Stimulated activated naive CD8-positive, alpha-beta T cell treated with anti-CD3 and anti-CD28 coated beads, Interleukin-15, Interleukin-2, amounts not matched to agents 100 ng/mL and 50 ng/mL, for 24 hours (primary cell): ENCODE results near the gene RGS12.

Experiments
- H3K27ac Mint-ChIP-seq: one replicate; pipeline ENCODE4 v1.8.0; 2021; ENCODE audit warnings: mild to moderate bottlenecking, mixed read lengths
- H3K27me3 Mint-ChIP-seq: one replicate; pipeline ENCODE4 v1.8.0; 2021; ENCODE audit warnings: mixed read lengths
- H3K36me3 Mint-ChIP-seq: one replicate; pipeline ENCODE4 v1.8.0; 2021; ENCODE audit warnings: low read depth, mixed read lengths
- H3K4me1 Mint-ChIP-seq: one replicate; pipeline ENCODE4 v1.8.0; 2021; ENCODE audit warnings: low read depth, mixed read lengths
- H3K4me3 Mint-ChIP-seq: one replicate; pipeline ENCODE4 v1.8.0; 2021; ENCODE audit warnings: mild to moderate bottlenecking, mixed read lengths
- H3K9me3 Mint-ChIP-seq: one replicate; pipeline ENCODE4 v1.8.0; 2021; ENCODE audit warnings: mixed read lengths

Gene RGS12, protein sequence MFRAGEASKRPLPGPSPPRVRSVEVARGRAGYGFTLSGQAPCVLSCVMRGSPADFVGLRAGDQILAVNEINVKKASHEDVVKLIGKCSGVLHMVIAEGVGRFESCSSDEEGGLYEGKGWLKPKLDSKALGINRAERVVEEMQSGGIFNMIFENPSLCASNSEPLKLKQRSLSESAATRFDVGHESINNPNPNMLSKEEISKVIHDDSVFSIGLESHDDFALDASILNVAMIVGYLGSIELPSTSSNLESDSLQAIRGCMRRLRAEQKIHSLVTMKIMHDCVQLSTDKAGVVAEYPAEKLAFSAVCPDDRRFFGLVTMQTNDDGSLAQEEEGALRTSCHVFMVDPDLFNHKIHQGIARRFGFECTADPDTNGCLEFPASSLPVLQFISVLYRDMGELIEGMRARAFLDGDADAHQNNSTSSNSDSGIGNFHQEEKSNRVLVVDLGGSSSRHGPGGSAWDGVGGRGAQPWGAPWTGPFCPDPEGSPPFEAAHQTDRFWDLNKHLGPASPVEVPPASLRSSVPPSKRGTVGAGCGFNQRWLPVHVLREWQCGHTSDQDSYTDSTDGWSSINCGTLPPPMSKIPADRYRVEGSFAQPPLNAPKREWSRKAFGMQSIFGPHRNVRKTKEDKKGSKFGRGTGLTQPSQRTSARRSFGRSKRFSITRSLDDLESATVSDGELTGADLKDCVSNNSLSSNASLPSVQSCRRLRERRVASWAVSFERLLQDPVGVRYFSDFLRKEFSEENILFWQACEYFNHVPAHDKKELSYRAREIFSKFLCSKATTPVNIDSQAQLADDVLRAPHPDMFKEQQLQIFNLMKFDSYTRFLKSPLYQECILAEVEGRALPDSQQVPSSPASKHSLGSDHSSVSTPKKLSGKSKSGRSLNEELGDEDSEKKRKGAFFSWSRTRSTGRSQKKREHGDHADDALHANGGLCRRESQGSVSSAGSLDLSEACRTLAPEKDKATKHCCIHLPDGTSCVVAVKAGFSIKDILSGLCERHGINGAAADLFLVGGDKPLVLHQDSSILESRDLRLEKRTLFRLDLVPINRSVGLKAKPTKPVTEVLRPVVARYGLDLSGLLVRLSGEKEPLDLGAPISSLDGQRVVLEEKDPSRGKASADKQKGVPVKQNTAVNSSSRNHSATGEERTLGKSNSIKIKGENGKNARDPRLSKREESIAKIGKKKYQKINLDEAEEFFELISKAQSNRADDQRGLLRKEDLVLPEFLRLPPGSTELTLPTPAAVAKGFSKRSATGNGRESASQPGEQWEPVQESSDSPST (N-terminal part only)

DNA sequence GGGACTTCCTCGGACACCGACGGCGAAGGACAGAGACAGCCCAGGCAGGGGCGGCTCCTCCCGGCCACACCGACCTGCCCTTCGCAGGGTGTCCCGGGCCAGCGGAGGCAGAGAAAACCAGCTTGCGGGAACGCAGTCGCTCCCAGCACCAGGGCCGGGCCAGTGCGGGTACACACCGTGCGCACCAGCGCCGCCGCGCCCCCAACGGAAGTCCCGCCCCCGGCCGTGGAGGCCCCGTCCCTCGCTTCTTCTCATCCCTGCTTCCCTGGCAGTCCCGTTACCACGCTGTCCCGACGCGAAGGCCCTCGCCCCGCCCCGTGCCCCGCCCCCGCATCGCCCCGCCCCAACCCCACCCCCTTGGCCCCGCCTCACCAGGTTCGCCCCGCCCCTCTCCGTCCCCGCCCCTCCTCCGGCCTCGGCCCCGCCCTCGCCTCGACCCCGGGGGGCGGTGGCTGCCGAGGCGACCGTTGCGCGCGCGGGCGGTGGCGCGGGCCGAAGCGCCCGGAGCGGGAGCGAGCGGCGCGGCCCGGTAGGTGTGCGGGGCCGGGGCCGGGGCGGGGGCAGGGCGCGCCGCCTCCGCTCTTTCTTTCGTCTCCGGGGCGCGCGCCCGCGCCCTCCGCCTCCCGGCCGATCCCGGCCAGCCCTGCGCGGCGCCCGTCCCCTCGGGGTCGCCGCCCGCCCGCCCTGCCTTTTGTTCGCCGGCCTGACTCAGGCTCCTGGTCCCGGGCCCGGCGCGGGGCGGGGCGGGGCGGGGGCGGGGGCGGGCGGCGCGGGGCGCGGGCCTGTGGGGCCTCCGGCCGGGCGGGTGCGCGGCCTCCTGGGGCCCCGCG lies at the start of gene RGS12:
TSS of gene RGS12 (plus strand) at position 451 of the 830 bp plus-strand sequence. CDS start 23,150 bp downstream, outside the sequence.
- peaks cover 21% of the 10 kb centered on the region for H3K27me3 Mint-ChIP-seq
- peak within 1 kb of the TSS; percentile 87 for H3K4me3 Mint-ChIP-seq
- no peaks in the 10 kb centered on the region for H3K36me3 Mint-ChIP-seq
- no peaks in the 10 kb centered on the region for H3K9me3 Mint-ChIP-seq
- peak within 1 kb of the TSS; percentile 79 for H3K27ac Mint-ChIP-seq
- peaks cover 13% of the 10 kb centered on the region for H3K4me1 Mint-ChIP-seq

DNA sequence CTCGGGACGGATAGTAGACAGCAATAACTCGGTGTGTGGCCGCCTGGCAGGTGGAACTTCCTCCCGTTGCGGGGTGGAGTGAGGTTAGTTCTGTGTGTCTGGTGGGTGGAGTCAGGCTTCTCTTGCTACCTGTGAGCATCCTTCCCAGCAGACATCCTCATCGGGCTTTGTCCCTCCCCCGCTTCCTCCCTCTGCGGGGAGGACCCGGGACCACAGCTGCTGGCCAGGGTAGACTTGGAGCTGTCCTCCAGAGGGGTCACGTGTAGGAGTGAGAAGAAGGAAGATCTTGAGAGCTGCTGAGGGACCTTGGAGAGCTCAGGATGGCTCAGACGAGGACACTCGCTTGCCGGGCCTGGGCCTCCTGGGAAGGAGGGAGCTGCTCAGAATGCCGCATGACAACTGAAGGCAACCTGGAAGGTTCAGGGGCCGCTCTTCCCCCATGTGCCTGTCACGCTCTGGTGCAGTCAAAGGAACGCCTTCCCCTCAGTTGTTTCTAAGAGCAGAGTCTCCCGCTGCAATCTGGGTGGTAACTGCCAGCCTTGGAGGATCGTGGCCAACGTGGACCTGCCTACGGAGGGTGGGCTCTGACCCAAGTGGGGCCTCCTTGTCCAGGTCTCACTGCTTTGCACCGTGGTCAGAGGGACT lies 49.6 kb upstream of the RGS12 start:
- no peaks in the 10 kb centered on the region for H3K9me3 Mint-ChIP-seq
- no peak overlapping the region for H3K4me3 Mint-ChIP-seq
- H3K27ac Mint-ChIP-seq, result no peak overlapping the region

DNA sequence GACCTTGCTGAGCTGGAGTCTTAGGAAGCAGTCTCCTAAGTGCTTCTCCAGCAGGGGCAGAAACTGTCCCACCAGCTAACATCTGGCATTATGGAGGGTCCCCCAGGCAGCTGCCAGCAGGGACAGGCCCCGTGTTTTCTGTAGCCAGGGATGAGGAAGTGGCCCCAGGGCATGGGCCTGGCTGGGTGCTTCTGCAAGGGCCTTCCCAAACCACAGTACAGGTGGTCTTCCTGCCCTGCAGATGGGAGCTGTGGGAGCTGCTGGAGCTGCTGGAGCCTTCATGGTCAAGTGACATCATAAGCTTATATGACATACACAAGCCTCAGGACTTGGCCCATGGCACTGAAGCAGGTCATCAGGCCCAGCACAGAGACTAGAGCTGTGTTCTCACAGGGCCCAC lies 48.8 kb upstream of the RGS12 start:
- Mint-ChIP-seq H3K4me1 (no peaks in the 10 kb centered on the region), H3K9me3 (no peaks in the 10 kb centered on the region), H3K36me3 (peaks cover 4% of the 10 kb centered on the region), H3K4me3 (no peak overlapping the region), H3K27me3 (no peaks in the 10 kb centered on the region), H3K27ac (no peak overlapping the region)

More for the DNA sequence above, 49.6 kb upstream of the RGS12 start:
- Mint-ChIP-seq H3K36me3 (peaks cover 4% of the 10 kb centered on the region), H3K4me1 (no peaks in the 10 kb centered on the region), H3K27me3 (no peaks in the 10 kb centered on the region)

DNA sequence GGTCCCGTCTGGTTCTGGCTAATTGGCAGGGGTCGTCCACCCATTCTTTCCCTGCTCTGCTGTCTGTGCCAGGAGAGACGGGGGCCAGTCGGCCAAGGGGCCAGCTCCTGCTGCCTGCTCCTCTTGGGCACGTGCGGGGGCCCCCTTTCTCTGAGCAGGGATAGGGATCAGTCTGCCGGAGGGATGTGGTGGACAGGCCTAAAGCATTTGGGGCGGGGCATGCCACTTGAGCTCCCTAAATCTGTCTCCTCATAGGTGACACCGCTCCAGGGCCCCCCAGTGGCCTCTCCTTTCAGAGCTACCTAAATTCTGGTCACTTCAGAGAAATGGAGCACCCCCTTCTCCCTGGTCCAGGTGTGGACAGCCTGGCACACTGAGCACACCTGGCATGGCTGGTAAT lies 48.1 kb upstream of the RGS12 start:
- Mint-ChIP-seq H3K4me3 (no peak overlapping the region), H3K27ac (no peak overlapping the region), H3K27me3 (no peaks in the 10 kb centered on the region), H3K4me1 (no peaks in the 10 kb centered on the region), H3K36me3 (peaks cover 4% of the 10 kb centered on the region), H3K9me3 (no peaks in the 10 kb centered on the region)

DNA sequence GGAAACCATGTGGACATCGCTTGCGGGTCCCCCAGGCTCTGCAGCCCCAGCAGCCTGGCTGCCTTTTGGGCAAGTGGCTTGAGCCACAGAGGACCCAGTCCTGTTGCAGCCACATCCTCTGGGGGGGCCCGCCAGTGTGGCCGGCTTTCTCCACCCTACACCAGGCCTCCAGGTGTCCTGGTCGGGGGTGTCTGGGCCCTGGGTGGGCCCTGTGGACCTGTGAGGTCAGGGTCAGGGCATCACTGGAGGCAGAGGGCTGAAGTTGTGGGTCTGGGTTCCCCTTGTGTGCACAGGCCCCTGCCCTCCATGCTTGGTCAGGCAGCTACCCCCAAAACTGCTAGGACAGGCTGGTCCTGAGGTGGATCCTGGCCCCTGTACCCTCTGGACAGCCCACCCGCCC lies 47.1 kb upstream of the RGS12 start:
- no peaks in the 10 kb centered on the region for H3K9me3 Mint-ChIP-seq
- H3K4me1 Mint-ChIP-seq, result no peaks in the 10 kb centered on the region
- peaks cover 1% of the 10 kb centered on the region for H3K36me3 Mint-ChIP-seq
- no peak overlapping the region for H3K27ac Mint-ChIP-seq
- H3K27me3 Mint-ChIP-seq, result no peaks in the 10 kb centered on the region
- no peak overlapping the region for H3K4me3 Mint-ChIP-seq

DNA sequence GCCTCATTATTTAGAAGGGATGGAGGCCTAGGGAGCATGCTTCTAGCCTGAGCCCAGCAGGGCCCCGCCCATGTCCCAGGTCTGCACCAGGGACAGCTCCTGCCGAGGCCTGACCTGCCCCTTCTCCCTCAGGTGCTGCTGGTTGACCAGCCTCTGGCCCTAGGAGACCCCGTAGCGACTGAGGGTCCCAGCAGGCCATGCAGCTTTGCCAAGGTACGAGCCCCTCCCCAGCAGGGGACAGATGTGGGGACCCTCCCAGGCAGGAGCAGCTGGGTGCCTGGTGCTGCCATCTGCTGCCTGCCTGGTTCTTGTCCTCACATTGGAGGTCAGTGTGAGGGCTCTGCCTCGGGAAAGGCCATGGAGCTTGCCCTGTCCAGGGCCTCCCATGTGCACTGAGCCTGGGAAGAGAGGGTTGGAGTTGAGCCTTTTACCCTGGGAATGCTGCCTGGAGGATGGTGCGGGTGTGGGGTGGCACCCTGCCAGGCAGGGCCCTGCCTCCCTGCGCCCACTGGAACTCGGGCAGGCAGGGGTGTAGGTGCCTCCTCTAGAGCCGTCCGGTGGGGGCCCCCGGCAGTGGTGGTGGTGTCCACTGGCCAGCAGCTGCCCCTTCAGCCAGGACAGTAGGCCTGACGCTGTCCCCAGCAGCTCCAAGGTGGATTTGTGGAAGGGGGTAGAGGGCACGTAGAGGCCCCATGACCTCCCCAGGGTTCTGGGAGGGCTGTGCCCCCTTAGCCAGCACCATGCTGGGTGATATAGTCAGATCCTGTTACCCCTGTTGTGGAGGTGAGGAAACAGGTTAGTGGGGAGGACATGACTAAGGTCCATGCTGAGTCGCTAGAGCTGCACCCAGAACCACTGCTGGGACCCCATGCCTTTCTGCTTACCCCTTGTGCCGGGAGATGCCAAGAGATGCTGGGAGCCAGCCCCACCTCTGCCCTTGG lies 46.1 kb upstream of the RGS12 start:
- Mint-ChIP-seq H3K4me1 (no peaks in the 10 kb centered on the region), H3K36me3 (no peaks in the 10 kb centered on the region), H3K27ac (no peak overlapping the region), H3K4me3 (no peak overlapping the region), H3K9me3 (no peaks in the 10 kb centered on the region), H3K27me3 (no peaks in the 10 kb centered on the region)

DNA sequence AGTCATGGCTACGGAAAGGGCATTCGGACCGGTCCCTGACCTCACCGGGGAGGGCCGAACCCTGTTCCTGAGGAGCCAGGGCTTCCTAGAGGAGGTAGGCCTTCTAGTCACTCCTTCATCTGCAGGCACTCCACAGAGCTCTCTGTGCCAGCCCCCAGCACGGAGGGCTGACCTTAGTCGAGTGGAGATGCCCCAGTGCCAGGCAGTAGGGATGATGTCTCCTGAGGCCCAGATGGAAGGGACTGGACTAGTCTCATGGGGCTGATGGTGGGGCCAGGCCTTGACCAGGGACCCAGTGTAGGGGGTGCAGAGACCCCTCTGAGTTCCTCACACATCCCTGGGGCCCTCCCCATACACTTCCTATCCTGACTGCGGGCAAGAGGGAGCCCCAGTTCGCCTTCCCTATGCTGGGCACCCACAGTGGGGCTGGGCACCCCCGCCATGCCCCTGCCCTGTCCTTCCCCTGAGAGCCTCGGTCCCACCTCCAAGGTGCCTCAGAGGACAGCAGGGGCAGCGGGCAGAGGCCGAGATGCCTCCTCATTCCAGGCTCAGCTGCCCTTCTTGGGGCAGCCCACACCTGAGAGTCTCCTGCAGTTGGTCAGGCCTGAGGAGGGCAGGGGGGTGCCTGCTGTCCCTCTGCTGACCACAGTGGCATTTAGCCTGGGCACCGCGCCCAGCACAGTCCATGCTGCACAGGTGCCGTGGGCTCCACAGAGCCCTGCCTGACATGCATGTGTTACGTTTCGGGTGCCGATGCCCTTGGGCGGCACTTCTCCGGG lies 45.2 kb upstream of the RGS12 start:
- no peaks in the 10 kb centered on the region for H3K4me1 Mint-ChIP-seq
- H3K27ac Mint-ChIP-seq, result no peak overlapping the region
- no peaks in the 10 kb centered on the region for H3K9me3 Mint-ChIP-seq
- no peaks in the 10 kb centered on the region for H3K27me3 Mint-ChIP-seq
- no peak overlapping the region for H3K4me3 Mint-ChIP-seq
- no peaks in the 10 kb centered on the region for H3K36me3 Mint-ChIP-seq

DNA sequence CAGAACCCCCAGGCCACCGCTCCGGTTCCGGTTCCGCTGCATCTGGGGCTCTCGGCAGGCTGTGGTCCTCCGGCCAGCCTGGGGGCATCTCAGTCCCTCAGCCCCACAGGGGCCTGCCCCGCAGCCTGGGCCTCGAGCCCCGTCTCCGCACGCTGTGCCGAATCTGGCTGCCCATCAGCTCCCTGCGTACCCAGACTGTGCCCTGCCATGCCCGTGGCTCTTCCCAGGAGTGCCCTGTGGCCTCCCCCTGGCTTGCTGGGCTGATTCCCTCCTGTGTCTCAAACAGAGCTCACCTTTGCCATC lies 44.7 kb upstream of the RGS12 start:
- Mint-ChIP-seq H3K27ac (no peak overlapping the region), H3K4me3 (no peak overlapping the region), H3K27me3 (no peaks in the 10 kb centered on the region), H3K4me1 (no peaks in the 10 kb centered on the region), H3K9me3 (no peaks in the 10 kb centered on the region), H3K36me3 (no peaks in the 10 kb centered on the region)

DNA sequence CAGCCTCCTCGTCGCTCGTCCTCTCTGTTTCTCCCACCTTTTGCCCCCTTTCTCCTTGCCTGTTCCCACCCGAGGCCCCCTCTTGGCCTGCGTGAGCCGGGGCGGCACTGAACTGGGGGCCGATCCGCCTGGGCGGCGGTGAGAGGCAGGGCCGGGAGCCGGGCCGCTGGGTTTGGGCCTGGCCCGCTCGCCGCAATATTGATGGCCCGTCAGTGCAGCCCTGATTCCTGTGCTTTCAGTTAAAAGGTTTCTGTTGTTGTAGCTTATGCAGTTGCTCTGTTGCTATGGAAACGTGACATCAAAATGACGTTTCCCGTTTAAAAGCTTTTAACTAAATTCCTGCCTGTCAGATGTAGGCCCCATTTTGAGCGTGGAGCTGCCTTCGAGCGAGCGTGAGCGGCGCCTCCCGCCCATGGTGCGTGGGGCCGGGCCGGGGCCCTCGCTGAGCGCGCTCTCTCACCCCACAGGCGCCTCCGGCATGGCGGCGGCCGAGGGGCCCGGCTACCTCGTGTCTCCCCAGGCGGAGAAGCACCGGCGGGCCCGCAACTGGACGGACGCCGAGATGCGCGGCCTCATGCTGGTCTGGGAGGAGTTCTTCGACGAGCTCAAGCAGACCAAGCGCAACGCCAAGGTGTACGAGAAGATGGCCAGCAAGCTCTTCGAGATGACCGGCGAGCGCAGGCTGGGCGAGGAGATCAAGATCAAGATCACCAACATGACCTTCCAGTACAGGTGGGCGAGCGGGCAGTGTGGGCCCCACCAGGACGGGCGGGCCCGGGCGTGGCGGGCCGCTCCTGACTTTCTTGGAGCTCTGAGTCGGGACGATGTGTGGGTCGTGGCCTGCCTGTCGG lies 43.8 kb upstream of the RGS12 start, which contains the start of gene MSANTD1:
TSS of gene MSANTD1 (plus strand) at position 349 of the 851 bp plus-strand sequence. CDS start at position 413, 64 bp downstream.
- no peaks in the 10 kb centered on the region for H3K9me3 Mint-ChIP-seq
- no peaks in the 10 kb centered on the region for H3K27me3 Mint-ChIP-seq
- no peaks in the 10 kb centered on the region for H3K4me1 Mint-ChIP-seq
- H3K27ac Mint-ChIP-seq, result no peak within 1 kb of the TSS
- H3K4me3 Mint-ChIP-seq, result no peak within 1 kb of the TSS
- H3K36me3 Mint-ChIP-seq, result no peaks in the 10 kb centered on the region

DNA sequence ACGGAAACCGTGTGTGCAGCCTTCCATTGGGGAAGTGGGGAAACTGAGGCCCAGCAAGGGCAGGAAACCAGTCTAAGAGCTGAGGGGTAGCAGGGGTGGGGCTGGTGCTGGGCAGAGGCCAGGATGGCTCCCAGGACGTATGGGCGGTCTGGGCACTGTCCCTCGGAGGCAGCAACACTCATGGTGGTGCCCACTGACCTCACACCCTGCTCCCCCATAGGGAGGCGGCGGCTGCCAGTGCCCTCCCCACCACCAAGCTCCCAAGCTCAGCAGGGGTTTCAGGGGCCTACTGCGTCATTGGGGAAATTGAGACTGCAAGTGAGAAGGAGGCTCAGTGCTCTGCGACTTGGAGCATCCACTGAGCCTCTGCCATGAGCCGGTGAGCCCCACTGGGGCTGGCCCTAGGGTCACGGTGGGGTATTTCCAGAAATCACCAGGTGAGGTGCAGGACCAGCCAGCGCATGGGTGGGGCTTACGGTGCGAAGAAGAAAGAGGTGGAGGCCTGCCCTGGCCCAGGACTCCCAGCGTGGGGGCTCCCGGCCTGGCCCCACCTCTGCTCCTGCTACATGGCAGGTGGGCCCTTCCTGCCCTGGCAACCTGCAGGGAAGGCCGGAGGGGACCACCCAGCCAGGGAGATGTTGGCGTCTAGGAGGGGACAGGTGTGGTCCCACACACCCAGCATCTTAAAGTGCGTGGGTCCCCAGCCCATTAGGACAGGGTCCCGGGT lies 42.9 kb upstream of the RGS12 start:
- no peak overlapping the region for H3K27ac Mint-ChIP-seq
- H3K4me3 Mint-ChIP-seq, result no peak overlapping the region
- H3K27me3 Mint-ChIP-seq, result no peaks in the 10 kb centered on the region

DNA sequence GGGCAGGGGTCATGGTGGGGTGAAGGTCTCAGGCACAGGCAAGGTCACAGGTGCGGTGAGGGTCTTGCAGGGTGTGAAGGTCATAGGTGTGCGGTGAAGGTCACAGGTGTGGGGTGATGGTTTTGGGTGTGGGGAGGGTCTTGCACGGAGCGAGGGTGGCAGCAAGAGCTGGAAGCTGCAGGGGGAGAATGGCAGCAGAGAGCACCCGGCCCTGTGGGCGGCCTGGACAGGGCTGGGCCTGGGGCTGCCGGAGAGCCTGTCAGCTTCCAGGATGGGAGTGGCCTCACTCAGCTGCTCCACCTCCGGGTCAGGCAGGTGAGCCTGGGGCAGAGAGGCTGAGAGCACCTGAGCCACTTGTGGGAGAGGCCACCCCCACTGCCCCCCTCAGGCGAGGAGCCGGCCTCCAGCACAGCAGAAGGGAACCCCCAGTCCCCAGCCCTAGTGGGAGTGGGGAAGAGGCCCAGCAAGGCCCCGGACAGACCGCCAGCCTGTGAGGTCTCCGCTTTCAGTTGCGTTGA lies 42.3 kb upstream of the RGS12 start:
- no peak overlapping the region for H3K4me3 Mint-ChIP-seq
- no peaks in the 10 kb centered on the region for H3K36me3 Mint-ChIP-seq
- H3K4me1 Mint-ChIP-seq, result no peaks in the 10 kb centered on the region
- H3K27ac Mint-ChIP-seq, result no peak overlapping the region
- no peaks in the 10 kb centered on the region for H3K27me3 Mint-ChIP-seq
- no peaks in the 10 kb centered on the region for H3K9me3 Mint-ChIP-seq

More for the DNA sequence above, 42.9 kb upstream of the RGS12 start:
- Mint-ChIP-seq H3K36me3 (no peaks in the 10 kb centered on the region), H3K4me1 (no peaks in the 10 kb centered on the region), H3K9me3 (no peaks in the 10 kb centered on the region)
